ENCODE results near the gene ZNF416.

The ZNF416 gene

GRCh38 chr19:57578487-57579205 lies at the start of gene ZNF416:
ZNF416 (minus strand) TSS chr19:57578911; CDS start chr19:57578704, 207 bp downstream.
- peak; percentile 98 for DNase-seq

GRCh38 chr19:57623091-57623490 lies 44.4 kb upstream of the ZNF416 start:
- no peak for DNase-seq

- no peak for DNase-seq
Observed at GRCh38 chr19:57620673-57621348, 42.1 kb upstream of the ZNF416 start.

- no peak for DNase-seq
Observed at GRCh38 chr19:57615346-57615745, 36.6 kb upstream of the ZNF416 start.

- DNase-seq: peak; percentile 91
Observed at GRCh38 chr19:57613941-57614743, 35.4 kb upstream of the ZNF416 start, which contains the start of gene ZNF134. ZNF134 (plus strand) TSS chr19:57614242; CDS start chr19:57619469, 5,227 bp downstream.

- DNase-seq: no peak
Observed at GRCh38 chr19:57611113-57611512, 32.4 kb upstream of the ZNF416 start.

- DNase-seq: no peak
Observed at GRCh38 chr19:57606931-57607330, 28.2 kb upstream of the ZNF416 start.

- peak; percentile 86 for DNase-seq
Observed at GRCh38 chr19:57599761-57600383, 21.2 kb upstream of the ZNF416 start, which contains the start of gene ZNF530. ZNF530 (plus strand) TSS chr19:57599885; CDS start chr19:57604346, 4,461 bp downstream.

- no peak for DNase-seq
Observed at GRCh38 chr19:57599377-57599760, 20.7 kb upstream of the ZNF416 start.

GRCh38 chr19:57587529-57587928 lies 8.8 kb upstream of the ZNF416 start:
- DNase-seq: no peak

- peak; percentile 93 for DNase-seq
Observed at GRCh38 chr19:57583521-57584416, 5.1 kb upstream of the ZNF416 start, which contains the start of gene ZIK1. ZIK1 (plus strand) TSS chr19:57584145; CDS start chr19:57584357, 212 bp downstream.

- DNase-seq: no peak
Observed at GRCh38 chr19:57583104-57583520, 4.4 kb upstream of the ZNF416 start.

GRCh38 chr19:57576661-57577060 lies 2.0 kb downstream of the ZNF416 start:
- DNase-seq: no peak

- no peak for DNase-seq
Observed at GRCh38 chr19:57572415-57572947, 6.2 kb downstream of the ZNF416 start.

- DNase-seq: no peak
Observed at GRCh38 chr19:57570707-57571106, 8.0 kb downstream of the ZNF416 start.

GRCh38 chr19:57566396-57567265 lies 12.1 kb downstream of the ZNF416 start:
- DNase-seq: no peak

GRCh38 chr19:57563547-57563946 lies 15.2 kb downstream of the ZNF416 start:
- no peak for DNase-seq

- no peak for DNase-seq
Observed at GRCh38 chr19:57560049-57560491, 18.6 kb downstream of the ZNF416 start.

GRCh38 chr19:57559404-57560025 lies 19.2 kb downstream of the ZNF416 start, which contains the start of gene ZNF550:
ZNF550 (minus strand) TSS chr19:57559863; CDS start chr19:57559682, 181 bp downstream.
- DNase-seq: peak; percentile 86

- no peak for DNase-seq
Observed at GRCh38 chr19:57559008-57559403, 19.7 kb downstream of the ZNF416 start.

Measured in CD4-positive, alpha-beta T cell treated with Interferon gamma for 1 hour (primary cell).